ENCODE measurements around the gene CASQ2.

DNA sequence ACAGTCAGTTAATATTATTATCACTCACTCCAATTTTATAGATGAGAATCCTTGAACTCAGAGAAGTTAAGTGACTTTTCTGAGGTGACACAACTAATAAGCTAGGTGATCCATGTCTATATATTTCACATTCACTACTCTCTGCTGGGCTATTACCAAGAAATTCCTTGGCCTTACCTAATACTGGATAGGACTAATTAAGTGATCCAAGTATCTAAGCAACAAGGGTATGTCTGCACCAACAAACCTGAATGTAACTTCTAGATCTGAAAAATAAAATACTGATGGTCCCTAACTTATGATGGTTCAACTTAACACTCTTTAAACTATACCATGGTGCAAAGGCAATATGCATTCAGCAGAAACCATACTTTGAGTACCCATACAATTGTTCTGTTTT lies 14.8 kb upstream of the CASQ2 start:
- TF ChIP-seq POLR2A (IDR thresholded peaks at IDR 0.05) (no peak), POLR2AphosphoS5 (IDR thresholded peaks at IDR 0.05) (no peak)
- TF ChIP-seq, protein P1, sequence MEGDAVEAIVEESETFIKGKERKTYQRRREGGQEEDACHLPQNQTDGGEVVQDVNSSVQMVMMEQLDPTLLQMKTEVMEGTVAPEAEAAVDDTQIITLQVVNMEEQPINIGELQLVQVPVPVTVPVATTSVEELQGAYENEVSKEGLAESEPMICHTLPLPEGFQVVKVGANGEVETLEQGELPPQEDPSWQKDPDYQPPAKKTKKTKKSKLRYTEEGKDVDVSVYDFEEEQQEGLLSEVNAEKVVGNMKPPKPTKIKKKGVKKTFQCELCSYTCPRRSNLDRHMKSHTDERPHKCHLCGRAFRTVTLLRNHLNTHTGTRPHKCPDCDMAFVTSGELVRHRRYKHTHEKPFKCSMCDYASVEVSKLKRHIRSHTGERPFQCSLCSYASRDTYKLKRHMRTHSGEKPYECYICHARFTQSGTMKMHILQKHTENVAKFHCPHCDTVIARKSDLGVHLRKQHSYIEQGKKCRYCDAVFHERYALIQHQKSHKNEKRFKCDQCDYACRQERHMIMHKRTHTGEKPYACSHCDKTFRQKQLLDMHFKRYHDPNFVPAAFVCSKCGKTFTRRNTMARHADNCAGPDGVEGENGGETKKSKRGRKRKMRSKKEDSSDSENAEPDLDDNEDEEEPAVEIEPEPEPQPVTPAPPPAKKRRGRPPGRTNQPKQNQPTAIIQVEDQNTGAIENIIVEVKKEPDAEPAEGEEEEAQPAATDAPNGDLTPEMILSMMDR (IDR thresholded peaks at IDR 0.05) = no peak

All from transverse colon (tissue), 4 donors.